Endothelial cell of umbilical vein (primary cell): Measurements from ENCODE around the gene VEGFA. TPM values are rescaled to one million over a fixed set of nuclear protein-coding genes. Genes with fewer than 3 reads are reported as not detected.

Experiments
- BruUV-seq: library from RNA; stranded (reverse); fragments of 400-500 nt; replicated peaks from 2 replicates; lab custom pipeline; 2021; lab: Mats Ljungman, UMichigan
- CTCF ChIA-PET: fragments of 300-600, 350-600 bp; sonication (Branson Sonifier 250); formaldehyde crosslinking; loops from one replicate; lab custom pipeline; 2021; ENCODE audit warnings: antibody characterized with exemption, inconsistent platforms; lab: Charles Lee
- POLR2A ChIA-PET: fragments of 300-600, 350-600 bp; sonication (Branson Sonifier 250); formaldehyde crosslinking; loops from one replicate; lab custom pipeline; 2021; ENCODE audit warnings: antibody characterized with exemption, inconsistent platforms; lab: Charles Lee
- DNase-seq: peaks from one replicate; pipeline ENCODE4 v3.0.0-alpha.2; 2011; ENCODE audit warnings: low read depth, low spot score
- FAIRE-seq: peaks from 2 replicates; lab custom pipeline; 2011; peaks lifted over from hg19 to GRCh38; lab: Jason Lieb, UNC
- H2AFZ ChIP-seq: 2 replicates; pipeline ENCODE4 v1.6.0; 2012; ENCODE audit warnings: low read depth, low read length, control low read depth, inconsistent platforms
- H3K27ac ChIP-seq: 2 replicates; pipeline ENCODE4 v1.5.1; 2011; ENCODE audit warnings: low read depth, mild to moderate bottlenecking, control low read depth, low read length, moderate library complexity; ENCODE audit not compliant: insufficient read depth
- H3K27me3 ChIP-seq, 2 experiments: 2 replicates each; pipeline versions ENCODE4 v1.6.0 to v1.6.1; 2011; ENCODE audit warnings: low read length in 2 of 2, mixed read lengths in 1 of 2; ENCODE audit not compliant: control insufficient read depth in 2 of 2, insufficient read depth in 2 of 2
- H3K36me3 ChIP-seq, 2 experiments: 2 replicates in 1 of 2; 3 replicates in 1 of 2; pipeline ENCODE4 v1.5.1; 2011; ENCODE audit warnings: low read length in 2 of 2, mild to moderate bottlenecking in 1 of 2, moderate library complexity in 1 of 2; ENCODE audit not compliant: control insufficient read depth in 2 of 2, insufficient read depth in 2 of 2; ENCODE audit errors: extremely low read depth in 1 of 2
- H3K4me1 ChIP-seq: 3 replicates; pipeline ENCODE4 v1.5.1; 2011; ENCODE audit warnings: mild to moderate bottlenecking, low read length; ENCODE audit not compliant: control insufficient read depth, insufficient read depth; ENCODE audit errors: extremely low read depth
- H3K4me2 ChIP-seq: 2 replicates; pipeline ENCODE4 v1.6.1; 2011; ENCODE audit warnings: low read length, control low read depth, mixed read lengths; ENCODE audit not compliant: insufficient read depth
- H3K4me3 ChIP-seq, 3 experiments: fragments of 200-600 bp in 1 of 3; sonication (generic), shearing (Covaris generic) in 1 of 3; replicated peaks in 1 of 3; 2 replicates each; pipeline ENCODE4 v1.5.1; 2011 to 2016; ENCODE audit warnings: control low read depth in 3 of 3, low read length in 3 of 3, mild to moderate bottlenecking in 2 of 3, inconsistent platforms in 1 of 3, low read depth in 1 of 3, moderate library complexity in 1 of 3; ENCODE audit not compliant: insufficient read depth in 1 of 3
- H3K79me2 ChIP-seq: 2 replicates; pipeline ENCODE4 v1.6.0; 2012; ENCODE audit warnings: low read length, inconsistent platforms; ENCODE audit not compliant: control insufficient read depth, insufficient read depth
- H3K9ac ChIP-seq: replicated peaks from 2 replicates; pipeline ENCODE3; 2011; ENCODE audit warnings: low read length, control low read depth; ENCODE audit not compliant: insufficient read depth; ENCODE audit errors: extremely low read depth
- H3K9me1 ChIP-seq: replicated peaks from 3 replicates; pipeline ENCODE4 v1.6.0; 2011; ENCODE audit warnings: mild to moderate bottlenecking, low read length; ENCODE audit not compliant: control insufficient read depth, insufficient read depth; ENCODE audit errors: extremely low read depth
- H3K9me3 ChIP-seq: replicated peaks from 2 replicates; pipeline ENCODE4 v1.5.1; 2012; ENCODE audit warnings: low read length, inconsistent platforms; ENCODE audit not compliant: control insufficient read depth, insufficient read depth
- H4K20me1 ChIP-seq: replicated peaks from 2 replicates; pipeline ENCODE3; 2011; ENCODE audit warnings: mild to moderate bottlenecking, low read length; ENCODE audit not compliant: control insufficient read depth, insufficient read depth; ENCODE audit errors: extremely low read depth
- CTCF ChIP-seq, 2 donors: IDR thresholded peaks; 1 replicate in 1 of 2; 2 replicates in 1 of 2; pipeline ENCODE4 v1.5.1; 2011; ENCODE audit warnings: low read length in 2 of 2, mild to moderate bottlenecking in 2 of 2, moderate library complexity in 2 of 2, control low read depth in 1 of 2, inconsistent platforms in 1 of 2, low read depth in 1 of 2; ENCODE audit not compliant: insufficient read depth in 1 of 2; ENCODE audit errors: extremely low read depth in 1 of 2
- EZH2 ChIP-seq: IDR thresholded peaks from 2 replicates; pipeline ENCODE4 v1.6.1; 2012; ENCODE audit warnings: borderline replicate concordance, low read depth, mild to moderate bottlenecking, moderate library complexity, low read length, inconsistent platforms; ENCODE audit not compliant: severe bottlenecking
- FOS ChIP-seq: IDR thresholded peaks from 2 replicates; pipeline ENCODE4 v1.6.1; 2011; ENCODE audit warnings: mild to moderate bottlenecking, low read length, moderate library complexity, borderline replicate concordance; ENCODE audit not compliant: insufficient read depth
- GATA2 ChIP-seq: IDR thresholded peaks from 2 replicates; pipeline ENCODE4 v1.7.0; 2011; ENCODE audit warnings: low read depth, mild to moderate bottlenecking, moderate library complexity, mixed read lengths, low read length; ENCODE audit not compliant: insufficient read length, insufficient read depth
- JUN ChIP-seq: IDR thresholded peaks from 2 replicates; pipeline ENCODE4 v1.6.1; 2011; ENCODE audit warnings: borderline replicate concordance, low read depth; ENCODE audit not compliant: insufficient read length, insufficient read depth
- MAX ChIP-seq: IDR thresholded peaks from 2 replicates; pipeline ENCODE4 v1.6.1; 2011; ENCODE audit not compliant: insufficient read depth, insufficient read length
- MYC ChIP-seq: IDR thresholded peaks from one replicate; pipeline ENCODE4 v1.6.1; 2011; ENCODE audit warnings: mild to moderate bottlenecking, low read depth, low read length
- POLR2A ChIP-seq: IDR thresholded peaks from 2 replicates; pipeline ENCODE4 v1.6.1; 2012; ENCODE audit warnings: low read depth, mild to moderate bottlenecking, control low read depth, low read length
- POLR2AphosphoS5 ChIP-seq: IDR thresholded peaks from 2 replicates; pipeline ENCODE4 v1.6.1; 2012; ENCODE audit warnings: low read depth, mild to moderate bottlenecking, control low read depth, low read length, moderate library complexity; ENCODE audit not compliant: insufficient read depth
- dilution Hi-C: fragments of 300-500 bp; cut with MboI; formaldehyde crosslinking; loops from one replicate; pipeline ENCODE4 v1.15.0; 2019; ENCODE audit warnings: low sequenced_read_pairs; ENCODE audit not compliant: extremely low pct_ligation_motif_present
- intact Hi-C: fragments of 100-400 bp; cut with micrococcal nuclease; formaldehyde crosslinking; loops from one replicate; pipeline ENCODE4 v1.10.0; 2022
- polyA plus RNA-seq, 4 experiments: library from polyadenylated mRNA; depleted of rRNA in 3 of 4; stranded (reverse) in 3 of 4; unstranded in 1 of 4; fragments of >200 nt; gene quantifications; 2 replicates each; pipeline versions ENCODE4 v1.2.1 to v1.2.3, GENCODE V29; 2011 to 2012; ENCODE audit warnings: missing spikeins in 1 of 4
- total RNA-seq: library from RNA; stranded (reverse); gene quantifications from 2 replicates; pipeline ENCODE4 v1.2.3, GENCODE V29; 2021

VEGFA gene
- total and polyA plus RNA-seq, 2 donors (not counting 3 experiments of a cell fraction or from before 2014, with no cell fraction given) = 18.1 to 19.9 TPM

GRCh38 chr6:43762966-43763695 is 6.9 kb upstream of the VEGFA start:
- DNase-seq (no peak), FAIRE-seq (no peak)
- Histone ChIP-seq H2AFZ (no peak overlapping the region), H3K27ac (no peak overlapping the region), H4K20me1 (no peaks in the 10 kb centered on the region), H3K36me3 (no peaks in the 10 kb centered on the region), H3K4me3 (no peak overlapping the region), H3K9ac (no peak overlapping the region), H3K27me3 (peaks cover 8 to 16% of the 10 kb centered on the region in 2 experiments), H3K4me1 (no peaks in the 10 kb centered on the region), H3K4me2 (no peak overlapping the region), H3K79me2 (no peaks in the 10 kb centered on the region), H3K9me1 (no peaks in the 10 kb centered on the region), H3K9me3 (no peaks in the 10 kb centered on the region)
- TF ChIP-seq JUN (no peak), FOS (no peak)
- dilution Hi-C loops = no loop called here
- intact Hi-C loops = no loop called here
- BruUV-seq = no TSS peak
- POLR2A ChIA-PET = no interaction called here
- CTCF ChIA-PET = interaction anchor here (0.6 to 8.2 kb wide), 7 partner anchors 11 to 316 kb away, joined by 3 to 71 read pairs (median 5); no protein-coding TSS in a partner anchor

GRCh38 chr6:43763812-43764522 is 6.0 kb upstream of the VEGFA start:
- Histone ChIP-seq H3K4me3 (no peak overlapping the region), H3K4me1 (no peaks in the 10 kb centered on the region), H3K4me2 (no peak overlapping the region), H3K36me3 (no peaks in the 10 kb centered on the region), H2AFZ (no peak overlapping the region), H4K20me1 (no peaks in the 10 kb centered on the region), H3K9ac (no peak overlapping the region), H3K9me3 (no peaks in the 10 kb centered on the region), H3K27me3 (peaks cover 8 to 16% of the 10 kb centered on the region in 2 experiments), H3K79me2 (no peaks in the 10 kb centered on the region), H3K27ac (no peak overlapping the region), H3K9me1 (no peaks in the 10 kb centered on the region)
- ChIA-PET POLR2A (no interaction called here), CTCF (interaction anchor here (0.9 to 8.2 kb wide), 5 partner anchors 10 to 315 kb away, joined by 3 to 71 read pairs (median 11); no protein-coding TSS in a partner anchor)
- TF ChIP-seq POLR2AphosphoS5 (no peak), FOS (no peak), MYC (no peak), POLR2A (no peak), EZH2 (no peak), MAX (no peak), JUN (no peak), CTCF (IDR thresholded peaks at IDR 0.05; ENCODE audit: extremely low read depth in 1 of 2, insufficient read depth in 1 of 2, low read depth in 1 of 2, low read length in 2 of 2) (no peak), GATA2 (no peak)
- intact Hi-C loops (no loop called here), dilution Hi-C loops (no loop called here)
- no peak for DNase-seq
- no peak for FAIRE-seq
- no TSS peak for BruUV-seq
